BE2C (cell line): ENCODE measurements around the gene NOTCH2.

ENCODE experiments used
- DNase-seq: peaks from one replicate; pipeline ENCODE4 v3.0.0-alpha.2; 2020
- H3K27me3 ChIP-seq: fragments of 250-450 bp; sonication (Bioruptor Pico); 2 replicates; pipeline ENCODE4 v1.5.1; 2020; ENCODE audit warnings: mild to moderate bottlenecking
- H3K36me3 ChIP-seq: fragments of 250-450 bp; sonication (Bioruptor Pico); 2 replicates; pipeline ENCODE4 v1.5.1; 2020; ENCODE audit warnings: mild to moderate bottlenecking
- H3K4me1 ChIP-seq: fragments of 250-450 bp; sonication (Bioruptor Pico); 2 replicates; pipeline ENCODE4 v1.5.1; 2020
- H3K4me3 ChIP-seq: 2 replicates; pipeline ENCODE4 v1.5.1; 2011; ENCODE audit warnings: low read depth, low read length
- H3K9me3 ChIP-seq: fragments of 250-450 bp; sonication (Bioruptor Pico); 2 replicates; pipeline ENCODE4 v1.5.1; 2020
- CTCF ChIP-seq: IDR thresholded peaks from 2 replicates; pipeline ENCODE4 v1.5.1; 2012; ENCODE audit warnings: mild to moderate bottlenecking, low read depth, low read length

NOTCH2 gene

GRCh38 chr1:119954476-119955422 is 114.7 kb downstream of the NOTCH2 start:
- peaks cover 7% of the 10 kb centered on the region; the same call in 1 of the 2 replicates for H3K27me3 ChIP-seq
- H3K4me1 ChIP-seq: no peaks in the 10 kb centered on the region
- no peaks in the 10 kb centered on the region for H3K36me3 ChIP-seq
- TF ChIP-seq CTCF: no peak
- DNase-seq: no peak
- no peaks in the 10 kb centered on the region for H3K9me3 ChIP-seq
- no peak overlapping the region for H3K4me3 ChIP-seq

GRCh38 chr1:119953266-119953998 is 116.0 kb downstream of the NOTCH2 start:
- DNase-seq: no peak
- Histone ChIP-seq H3K9me3 (no peaks in the 10 kb centered on the region), H3K4me3 (no peak overlapping the region), H3K4me1 (no peaks in the 10 kb centered on the region), H3K27me3 (peaks cover 7% of the 10 kb centered on the region; the same call in 1 of the 2 replicates), H3K36me3 (no peaks in the 10 kb centered on the region)
- no peak for TF ChIP-seq CTCF

GRCh38 chr1:119952496-119952895 is 117.0 kb downstream of the NOTCH2 start:
- DNase-seq: no peak
- Histone ChIP-seq H3K9me3 (no peaks in the 10 kb centered on the region), H3K4me1 (no peaks in the 10 kb centered on the region), H3K27me3 (peaks cover 7% of the 10 kb centered on the region; the same call in 1 of the 2 replicates), H3K36me3 (no peaks in the 10 kb centered on the region), H3K4me3 (no peak overlapping the region)
- no peak for TF ChIP-seq CTCF

GRCh38 chr1:119948342-119949214 is 120.9 kb downstream of the NOTCH2 start:
- peak; percentile 79 for DNase-seq
- H3K4me1 ChIP-seq: no peaks in the 10 kb centered on the region
- H3K27me3 ChIP-seq: no peaks in the 10 kb centered on the region
- no peak overlapping the region for H3K4me3 ChIP-seq
- TF ChIP-seq CTCF: peak; percentile 92
- H3K36me3 ChIP-seq: no peaks in the 10 kb centered on the region
- no peaks in the 10 kb centered on the region for H3K9me3 ChIP-seq

- H3K4me1 ChIP-seq: no peaks in the 10 kb centered on the region
- no peak for TF ChIP-seq CTCF
- no peaks in the 10 kb centered on the region for H3K36me3 ChIP-seq
- no peaks in the 10 kb centered on the region for H3K27me3 ChIP-seq
- no peak overlapping the region for H3K4me3 ChIP-seq
- no peaks in the 10 kb centered on the region for H3K9me3 ChIP-seq
- DNase-seq: no peak
These were observed 122.0 kb downstream of the NOTCH2 start for GRCh38 chr1:119947468-119947867.
